Hematopoietic multipotent progenitor cell treated with erythropoietin and hydrocortisone succinate and interleukin-3 and kit ligand, for 17 days (in vitro differentiated cells): ENCODE results near the gene ILK.

ENCODE experiments used
- DNase-seq: peaks from one replicate; pipeline ENCODE4 v3.0.0-alpha.2; 2015; ENCODE audit warnings: low spot score

Gene ILK

DNA sequence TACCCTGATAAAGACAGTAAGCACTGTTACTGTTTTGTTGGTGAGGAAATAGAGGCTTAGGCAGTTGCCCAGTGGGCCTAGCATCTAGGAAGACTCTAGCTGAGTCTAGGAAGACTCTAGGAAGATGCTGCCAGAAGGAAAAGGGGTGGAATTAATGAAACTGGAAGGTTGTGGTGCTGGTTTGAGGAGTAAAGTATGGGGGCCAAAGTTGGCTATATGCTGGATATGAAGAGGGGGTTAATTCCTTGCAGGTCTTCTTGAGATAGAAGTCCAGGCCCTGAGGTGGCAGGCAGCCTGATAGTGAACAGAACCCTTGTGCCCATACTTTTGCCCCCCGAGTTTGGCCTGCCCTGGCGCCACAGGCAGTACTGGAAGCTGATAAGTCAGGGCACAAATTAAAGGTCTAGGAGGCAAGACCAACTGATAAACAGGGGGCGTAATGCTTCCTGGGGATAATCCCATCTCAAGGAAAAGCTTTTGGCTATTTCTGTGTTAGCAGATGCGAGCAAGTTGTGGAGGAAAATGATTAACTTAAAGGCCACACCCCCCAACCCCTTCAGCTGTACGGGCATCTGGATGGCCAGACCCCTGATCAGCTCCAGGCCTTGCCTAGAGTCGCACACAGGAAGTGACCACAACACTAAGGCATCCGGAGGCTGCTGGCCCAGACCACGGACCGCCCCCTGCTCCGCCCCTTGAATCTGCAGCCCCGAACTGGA, 3.1 kb downstream of the ILK start:
- no peak for DNase-seq

DNA sequence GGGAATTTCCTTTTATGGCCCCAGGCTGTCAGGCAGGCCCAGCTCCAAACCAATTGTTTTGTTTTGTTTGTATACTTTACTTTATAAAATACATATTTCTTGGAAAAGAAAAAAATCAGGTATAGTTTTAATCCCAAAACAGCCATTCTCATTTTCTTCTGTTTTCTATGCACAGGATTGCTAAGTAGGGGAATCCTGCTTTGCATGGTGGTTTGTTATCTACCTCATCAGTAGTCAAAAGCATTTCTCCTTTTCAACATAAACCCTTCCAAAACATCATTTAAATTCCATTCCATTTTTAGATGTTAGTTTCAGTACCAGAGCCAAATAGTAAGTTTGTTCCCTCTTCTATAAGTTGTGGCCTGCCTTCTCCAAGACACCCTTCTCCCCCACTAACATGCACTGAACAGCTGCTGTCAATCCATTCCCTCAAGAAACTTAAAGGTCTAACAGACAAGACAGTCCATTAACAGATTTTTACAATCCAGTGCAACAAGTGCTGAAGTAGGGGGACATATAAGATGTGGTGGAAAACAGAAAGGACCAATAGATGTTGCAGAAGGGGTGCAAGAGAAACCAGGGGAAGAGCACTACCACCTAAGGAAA, 3.7 kb downstream of the ILK start:
- no peak for DNase-seq

DNA sequence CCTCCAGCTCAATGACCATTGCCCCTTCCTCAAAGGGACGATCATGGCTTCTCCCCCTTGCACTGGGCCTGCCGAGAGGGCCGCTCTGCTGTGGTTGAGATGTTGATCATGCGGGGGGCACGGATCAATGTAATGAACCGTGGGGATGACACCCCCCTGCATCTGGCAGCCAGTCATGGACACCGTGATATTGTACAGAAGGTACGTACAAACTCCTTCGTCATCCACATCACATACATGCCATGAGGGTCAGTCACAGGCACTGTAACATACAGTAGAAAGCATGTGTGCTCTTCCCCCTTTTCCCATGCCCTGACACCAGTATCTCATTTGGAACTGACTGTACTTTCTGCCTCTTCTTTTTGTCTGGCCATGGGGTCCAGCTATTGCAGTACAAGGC, 4.4 kb downstream of the ILK start:
- DNase-seq: no peak

DNA sequence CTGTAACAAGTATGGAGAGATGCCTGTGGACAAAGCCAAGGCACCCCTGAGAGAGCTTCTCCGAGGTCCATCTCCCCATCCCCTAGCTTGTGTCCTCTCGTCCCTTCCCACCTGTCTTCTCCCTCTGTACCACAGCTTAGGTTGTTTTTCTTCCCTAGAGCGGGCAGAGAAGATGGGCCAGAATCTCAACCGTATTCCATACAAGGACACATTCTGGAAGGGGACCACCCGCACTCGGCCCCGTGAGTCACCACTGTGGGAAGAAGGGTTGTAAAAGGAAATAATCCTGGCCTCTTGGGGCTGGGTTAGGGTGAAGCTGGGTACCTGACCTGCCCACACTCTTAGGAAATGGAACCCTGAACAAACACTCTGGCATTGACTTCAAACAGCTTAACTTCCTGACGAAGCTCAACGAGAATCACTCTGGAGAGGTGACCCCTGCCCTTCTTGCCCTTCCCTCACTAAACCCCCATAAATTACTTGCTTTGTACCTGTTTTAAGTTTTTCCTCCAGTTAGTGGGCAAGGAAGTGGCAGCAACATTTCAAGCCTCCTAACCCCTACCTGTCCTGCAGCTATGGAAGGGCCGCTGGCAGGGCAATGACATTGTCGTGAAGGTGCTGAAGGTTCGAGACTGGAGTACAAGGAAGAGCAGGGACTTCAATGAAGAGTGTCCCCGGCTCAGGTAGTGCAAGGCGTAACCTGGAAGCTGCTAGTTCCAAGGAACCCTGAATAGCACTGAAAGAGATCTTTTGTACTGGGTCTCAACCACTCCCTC, 5.3 kb downstream of the ILK start:
- DNase-seq: no peak

DNA sequence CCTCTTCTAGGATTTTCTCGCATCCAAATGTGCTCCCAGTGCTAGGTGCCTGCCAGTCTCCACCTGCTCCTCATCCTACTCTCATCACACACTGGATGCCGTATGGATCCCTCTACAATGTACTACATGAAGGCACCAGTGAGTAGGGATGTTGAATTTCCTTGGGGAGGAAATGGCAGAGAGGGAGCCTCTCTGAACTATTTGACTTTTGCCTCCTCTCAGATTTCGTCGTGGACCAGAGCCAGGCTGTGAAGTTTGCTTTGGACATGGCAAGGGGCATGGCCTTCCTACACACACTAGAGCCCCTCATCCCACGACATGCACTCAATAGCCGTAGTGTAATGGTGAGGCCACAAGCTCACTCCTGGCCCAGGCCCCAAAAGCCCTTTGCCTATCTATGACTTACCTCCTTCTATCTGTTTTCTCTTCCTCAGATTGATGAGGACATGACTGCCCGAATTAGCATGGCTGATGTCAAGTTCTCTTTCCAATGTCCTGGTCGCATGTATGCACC, 6.0 kb downstream of the ILK start:
- DNase-seq: no peak

DNA sequence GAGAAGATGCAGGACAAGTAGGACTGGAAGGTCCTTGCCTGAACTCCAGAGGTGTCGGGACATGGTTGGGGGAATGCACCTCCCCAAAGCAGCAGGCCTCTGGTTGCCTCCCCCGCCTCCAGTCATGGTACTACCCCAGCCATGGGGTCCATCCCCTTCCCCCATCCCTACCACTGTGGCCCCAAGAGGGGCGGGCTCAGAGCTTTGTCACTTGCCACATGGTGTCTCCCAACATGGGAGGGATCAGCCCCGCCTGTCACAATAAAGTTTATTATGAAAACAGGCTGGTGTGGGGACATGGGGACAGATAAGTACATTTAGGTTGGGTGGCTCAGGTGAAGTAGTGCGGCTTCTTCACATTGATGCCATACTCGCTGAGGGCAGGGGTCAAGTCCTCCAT, 7.0 kb downstream of the ILK start:
- no peak for DNase-seq

DNA sequence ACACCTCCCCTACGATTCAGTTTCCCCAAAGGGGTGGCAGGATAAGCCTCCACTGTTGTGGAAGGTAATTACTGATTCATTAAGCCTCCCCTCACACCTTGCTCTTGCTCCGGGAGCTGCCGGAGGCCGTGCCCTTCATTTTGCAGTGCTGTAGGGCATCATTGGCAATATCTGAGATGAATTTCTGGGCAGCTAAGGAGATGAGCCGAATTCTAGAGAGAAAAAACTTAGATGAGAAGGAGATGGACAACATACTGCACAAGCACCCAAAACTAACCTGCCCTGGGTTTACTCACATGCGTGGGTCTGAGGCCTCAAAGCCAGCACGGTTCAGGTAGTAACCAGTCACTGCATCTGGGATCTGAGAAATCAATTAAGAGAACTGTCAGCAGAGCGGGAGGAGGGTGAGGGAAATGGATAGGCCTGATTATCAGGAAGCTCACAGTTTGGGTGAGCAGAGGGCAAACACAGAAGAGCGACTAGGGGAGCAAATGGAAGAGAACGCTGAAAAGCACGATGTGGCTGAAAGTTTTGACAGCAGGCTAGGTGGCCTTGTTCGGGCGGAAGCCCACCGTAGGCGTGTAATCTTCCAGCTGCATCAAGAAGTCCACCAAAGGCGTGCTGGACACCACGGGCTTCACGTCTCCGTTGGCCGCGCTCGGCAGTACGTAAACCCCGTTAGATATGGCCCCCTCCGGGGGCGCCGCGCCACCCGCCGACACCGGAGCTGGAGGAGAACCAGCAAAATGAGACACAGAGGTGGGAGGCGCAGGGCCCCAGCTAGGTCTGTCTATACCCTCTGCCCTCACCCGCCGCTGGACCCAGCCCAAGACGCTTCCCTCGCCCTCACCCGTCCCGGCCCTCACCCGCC, 7.8 kb downstream of the ILK start:
- peak; percentile 53 for DNase-seq

DNA sequence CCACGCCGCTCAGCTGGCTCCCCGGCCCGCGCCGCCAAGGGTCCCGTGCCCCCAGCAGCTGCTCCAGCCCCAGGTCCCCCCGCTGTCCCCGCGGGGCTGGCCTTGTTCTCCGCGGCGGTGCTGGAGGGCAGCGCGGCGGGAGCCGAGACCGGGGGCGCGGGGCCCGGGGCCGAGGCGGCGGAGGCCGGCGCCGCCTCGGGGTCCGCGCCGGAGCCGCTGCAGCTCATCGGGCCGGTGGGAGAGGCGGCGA, 8.3 kb downstream of the ILK start:
- no peak for DNase-seq

DNA sequence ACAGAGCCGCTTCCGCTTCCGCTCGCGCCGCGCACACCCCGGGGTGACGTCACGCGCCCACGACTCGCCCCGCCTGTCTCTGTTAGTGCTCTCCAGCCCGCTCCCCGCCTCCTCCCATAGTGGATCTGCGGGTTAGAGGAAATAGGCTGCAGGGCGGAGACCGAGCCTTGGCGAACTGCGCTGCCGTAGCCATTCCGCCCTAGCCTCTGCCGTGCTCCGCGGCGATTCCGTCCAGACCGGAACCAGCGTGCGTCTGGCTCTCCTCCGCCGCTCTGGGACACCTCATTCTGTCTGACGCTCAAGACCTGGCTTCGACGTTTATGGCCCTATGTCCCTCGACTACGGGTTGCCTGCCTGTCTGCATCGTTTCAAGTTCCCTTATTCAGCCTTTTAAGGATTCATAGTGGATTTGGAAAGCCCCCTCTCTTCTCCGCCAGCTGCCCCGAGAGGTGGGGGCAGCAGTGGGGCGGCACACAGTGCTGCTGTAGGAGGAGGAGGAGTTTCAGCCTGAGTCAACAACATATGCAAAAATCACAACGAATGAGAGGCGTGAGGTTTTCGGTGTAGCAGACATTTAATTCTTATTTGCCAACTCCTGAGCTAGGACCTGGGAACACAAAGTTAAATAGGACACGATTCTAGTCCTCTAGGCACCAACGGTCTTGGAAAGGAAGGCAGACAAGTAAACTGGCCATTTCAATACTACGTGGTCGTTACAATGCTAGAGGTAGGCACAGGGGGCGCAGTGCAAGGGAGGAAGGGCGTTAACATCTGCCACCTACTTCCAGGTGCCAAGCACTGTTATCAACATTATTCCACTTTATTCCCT, 8.9 kb downstream of the ILK start, which contains the start of gene TAF10:
TSS of gene TAF10 (minus strand) at position 4 of the 829 bp plus-strand sequence. CDS start 27 bp downstream, outside the sequence.
- peak; percentile 96 for DNase-seq

DNA sequence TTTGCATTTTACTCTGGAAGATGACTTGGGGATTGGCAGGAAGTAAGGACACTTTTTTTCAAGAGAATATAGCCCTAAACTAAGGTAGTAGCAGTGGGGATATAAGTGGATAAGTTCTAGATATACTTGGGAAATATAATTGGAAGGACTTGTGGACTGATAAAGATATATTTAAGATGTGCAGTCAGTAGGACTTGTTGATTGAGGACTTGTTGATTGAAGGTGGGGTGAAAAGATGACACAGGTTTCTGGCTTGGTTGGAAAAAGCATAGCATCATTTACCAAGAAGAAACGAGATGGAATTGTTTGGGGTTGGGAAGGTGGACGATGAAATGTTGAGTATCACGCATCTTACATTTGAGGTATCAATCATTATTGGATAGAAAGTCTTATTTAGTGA, 9.9 kb downstream of the ILK start:
- peak; percentile 30 for DNase-seq

DNA sequence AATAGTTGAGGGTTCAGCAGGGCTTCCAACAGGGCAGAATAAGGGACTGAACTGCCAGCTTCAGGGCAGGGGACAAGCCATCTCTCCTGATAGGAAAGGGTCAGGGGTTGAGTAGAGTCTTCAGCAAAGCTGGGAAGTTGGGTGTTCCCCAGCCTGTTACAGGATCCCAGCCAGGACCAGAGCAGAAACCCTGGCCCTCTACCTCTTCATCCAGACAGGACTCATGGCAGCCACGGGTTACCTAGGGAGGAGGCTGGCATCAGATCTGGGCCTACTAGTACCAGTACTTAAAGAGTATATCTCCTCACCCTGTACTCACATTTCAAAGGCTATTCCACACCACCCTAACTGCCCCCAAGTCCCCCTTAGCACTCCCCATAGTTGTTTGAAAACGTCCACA, 10.9 kb downstream of the ILK start:
- no peak for DNase-seq

DNA sequence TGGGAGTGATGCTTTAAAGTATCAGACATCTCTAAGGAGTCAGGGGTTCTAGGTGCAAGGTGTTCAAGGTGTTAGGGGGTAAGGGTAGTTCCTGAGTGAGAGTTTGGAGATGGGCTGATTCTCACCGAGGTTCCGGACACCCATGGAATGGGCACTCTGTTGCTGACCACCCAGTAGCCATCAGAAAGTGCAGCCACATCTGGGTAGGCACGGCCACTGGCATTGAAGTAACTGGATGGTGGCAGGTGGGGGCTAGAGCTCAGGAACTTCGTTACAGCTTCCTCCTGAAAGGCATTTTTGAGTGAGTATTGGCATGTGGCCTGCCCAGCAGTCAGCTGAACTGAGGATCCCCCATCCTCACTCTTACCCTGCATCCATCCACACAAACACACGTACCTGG, 11.5 kb downstream of the ILK start:
- DNase-seq: no peak

DNA sequence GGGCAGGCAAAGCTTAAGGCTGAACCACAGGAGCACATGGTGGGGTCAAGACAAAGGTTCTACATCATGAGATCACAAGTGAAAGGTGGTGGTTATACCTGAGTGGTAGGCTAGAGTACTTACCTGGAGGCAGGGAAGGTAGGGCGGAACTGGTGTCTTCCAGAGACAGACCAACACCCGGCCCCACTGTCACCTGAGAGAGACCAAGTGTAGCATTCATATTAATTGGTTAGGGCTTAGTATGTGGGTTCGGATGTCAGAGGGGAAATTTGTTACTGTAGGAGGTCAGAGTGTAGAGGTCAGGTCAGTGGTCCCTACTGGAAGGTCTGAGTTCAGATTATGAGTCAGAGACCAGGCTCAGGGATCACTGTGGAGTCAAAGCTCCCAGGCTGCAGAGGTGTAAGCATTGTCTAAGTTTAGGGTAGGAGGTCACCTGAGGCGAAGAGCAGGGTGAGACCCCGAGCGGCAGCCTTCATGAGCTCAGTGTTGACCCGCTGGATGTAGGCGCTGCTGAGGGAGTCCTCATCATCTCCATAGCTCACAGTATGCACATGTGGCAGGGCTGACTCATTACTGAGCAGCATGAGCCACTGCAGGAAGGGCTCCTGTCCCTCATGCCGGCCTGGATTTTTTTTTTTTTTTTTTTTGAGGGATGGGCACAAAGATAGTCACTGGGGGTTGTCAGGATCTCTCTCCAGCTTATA, 12.5 kb downstream of the ILK start:
- DNase-seq: no peak

DNA sequence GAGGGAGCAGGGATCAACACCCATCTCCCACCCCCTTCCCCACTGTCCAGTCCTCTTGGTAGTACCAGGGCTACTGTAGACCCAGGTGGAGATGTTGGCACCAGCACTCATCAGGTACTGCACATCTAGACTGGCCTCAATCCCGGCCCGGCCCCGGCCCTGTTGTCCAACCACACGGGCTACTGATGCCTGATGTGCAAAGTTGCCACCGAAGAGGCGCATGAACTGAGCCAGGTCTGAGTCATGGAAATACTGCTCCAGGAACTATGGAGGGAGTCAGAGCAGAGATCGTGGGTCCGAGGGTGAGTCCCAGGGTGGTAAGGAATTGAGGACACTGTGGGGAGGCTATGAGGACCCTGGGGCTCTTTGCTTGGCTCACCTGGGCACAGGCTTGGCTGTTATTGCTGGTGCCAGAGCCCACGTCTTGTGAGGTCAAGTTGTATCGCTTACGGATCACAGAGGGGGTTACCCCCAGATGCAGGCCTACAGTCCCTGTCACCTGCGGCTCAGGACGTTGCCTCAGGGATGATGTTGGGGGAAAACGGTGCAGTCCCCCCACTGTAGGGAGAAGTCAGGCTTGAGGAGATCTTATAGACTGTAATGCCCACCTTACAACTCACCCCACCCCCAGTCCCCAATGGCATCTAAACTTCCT, 13.1 kb downstream of the ILK start:
- no peak for DNase-seq

DNA sequence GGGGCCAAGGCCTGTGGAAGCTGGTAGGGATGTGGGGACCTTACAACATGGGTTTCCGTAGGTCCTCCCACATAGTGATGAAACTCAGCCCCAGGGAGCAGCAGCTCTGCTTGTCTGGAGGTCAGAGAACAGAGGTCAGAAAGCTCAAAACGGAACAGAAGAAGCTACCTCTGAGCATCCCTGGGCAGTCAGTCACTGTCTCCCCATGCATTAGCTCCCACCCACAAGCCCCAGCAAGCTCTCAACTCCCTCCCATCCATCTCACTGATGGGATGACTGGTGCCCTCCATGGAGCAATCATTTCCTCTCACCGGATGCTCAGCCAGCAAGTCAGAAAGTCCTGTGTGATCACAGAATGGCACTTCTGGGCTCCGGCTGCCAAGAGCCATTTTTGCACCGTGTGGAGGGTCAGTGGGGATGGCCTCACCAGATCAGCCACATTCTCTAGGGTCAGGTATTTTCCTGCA, 13.8 kb downstream of the ILK start:
- no peak for DNase-seq

DNA sequence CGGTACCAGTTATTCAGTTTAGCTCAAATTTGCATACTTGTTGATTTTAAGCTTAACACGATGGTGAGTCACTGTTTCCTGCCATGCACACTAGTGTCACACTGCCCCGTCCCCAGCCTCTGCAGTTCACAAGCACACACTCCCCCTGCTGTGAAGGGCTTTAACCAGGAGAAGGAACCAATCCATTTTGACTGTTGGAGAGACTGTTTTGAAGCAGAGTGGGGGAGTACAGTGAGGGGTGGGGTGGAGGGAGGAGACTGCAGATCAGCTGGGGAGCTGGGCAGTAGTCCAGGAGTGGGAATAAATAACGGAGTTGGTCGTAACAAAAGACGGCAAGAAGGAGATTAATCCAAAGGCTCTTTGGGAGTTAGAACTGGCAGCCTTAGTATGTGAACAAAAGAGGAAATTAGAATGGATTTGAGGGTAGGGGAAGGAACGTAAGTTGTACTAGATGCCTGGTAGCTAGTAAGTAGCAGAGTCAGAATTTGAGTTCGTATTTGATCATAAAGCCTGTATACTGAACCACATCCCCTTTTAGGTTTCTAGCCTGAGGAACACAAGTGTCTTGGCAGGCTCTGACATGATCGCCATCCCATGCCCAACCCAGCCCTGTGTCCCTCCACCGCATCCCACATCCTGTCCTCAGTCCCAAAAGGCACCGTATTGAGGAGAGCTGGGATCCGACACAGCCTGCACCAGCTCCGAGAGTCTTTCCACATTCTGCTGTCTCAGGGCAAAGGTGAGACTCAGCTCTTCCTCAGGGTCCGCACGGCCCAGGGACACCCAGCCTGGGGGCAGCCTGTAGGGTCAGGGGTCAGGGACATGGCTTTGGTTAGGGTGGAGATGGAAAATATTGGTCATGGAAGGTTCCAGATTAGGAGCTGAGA, 14.8 kb downstream of the ILK start:
- DNase-seq: peak; percentile 89

DNA sequence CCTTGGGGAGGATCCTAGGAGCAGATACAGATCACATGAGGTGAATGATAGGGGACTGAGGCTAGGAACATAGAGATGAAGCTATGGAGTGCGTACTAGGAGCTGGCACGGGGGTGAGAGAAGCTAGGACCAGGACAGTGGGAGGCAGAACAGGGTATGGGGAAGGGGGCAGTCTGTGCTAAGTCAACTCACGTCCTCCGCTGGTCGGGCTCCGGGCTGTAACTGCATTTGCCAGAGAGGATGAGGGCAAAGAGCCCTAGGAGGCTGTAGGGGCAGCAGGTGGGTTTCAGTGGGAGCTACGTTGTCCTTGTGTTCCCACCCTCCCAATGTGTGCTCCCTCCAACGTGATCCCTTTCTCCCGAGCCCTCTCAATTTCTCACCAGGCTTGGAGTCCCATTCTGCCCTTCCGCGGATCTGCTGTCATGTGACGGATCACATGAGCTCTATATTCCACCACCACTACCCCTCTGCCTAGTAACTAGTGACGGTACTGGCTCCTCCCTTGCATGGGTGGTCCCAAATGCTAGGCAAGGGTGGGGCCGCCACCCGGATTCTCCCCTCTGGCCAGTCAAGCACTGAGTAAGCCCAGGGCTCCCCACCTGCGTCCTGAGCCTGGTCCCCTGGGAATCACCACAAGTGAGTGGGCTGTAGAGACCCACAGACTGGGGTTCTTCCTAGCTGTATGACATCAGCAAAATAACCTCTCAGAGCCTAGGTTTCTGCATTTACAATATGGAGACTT, 15.6 kb downstream of the ILK start, which contains the start of gene TPP1:
TSS of gene TPP1 (minus strand) at position 419 of the 742 bp plus-strand sequence. CDS start at position 397, 22 bp downstream.
- DNase-seq: peak; percentile 98

DNA sequence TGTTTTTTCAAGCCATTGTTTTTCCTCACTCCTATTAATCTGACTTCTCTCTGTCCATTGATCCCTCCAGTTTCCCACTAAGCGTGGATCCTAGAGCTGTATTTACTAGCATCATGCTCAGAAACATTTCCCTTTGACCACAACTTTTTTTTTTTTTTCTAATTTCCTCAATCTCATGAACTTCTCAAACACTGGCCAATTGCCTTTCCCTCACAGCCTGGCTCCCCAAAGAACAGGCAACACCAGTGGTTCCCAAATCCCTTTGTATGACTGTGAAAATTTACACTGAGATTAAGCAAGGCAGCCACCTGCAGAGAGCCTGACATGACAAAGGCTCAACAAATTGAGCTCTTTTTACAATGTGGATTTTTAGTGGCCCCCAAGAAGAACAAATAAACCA, 17.1 kb downstream of the ILK start:
- no peak for DNase-seq
